ENCODE data around the gene AURKA.

AURKA gene

GRCh38 chr20:56392132-56392880 is at the start of gene AURKA, which contains the start of gene CSTF1:
AURKA (minus strand) TSS chr20:56392215; CDS start chr20:56388197, 4,018 bp downstream.
CSTF1 (plus strand) TSS chr20:56392645; CDS start chr20:56395553, 2,908 bp downstream.
- DNase-seq, result peak; percentile 97

GRCh38 chr20:56440346-56441007 is 48.5 kb upstream of the AURKA start:
- no peak for DNase-seq

GRCh38 chr20:56439771-56440291 is 47.8 kb upstream of the AURKA start:
- peak; percentile 88 for DNase-seq

- DNase-seq, result no peak
These were observed 46.3 kb upstream of the AURKA start for GRCh38 chr20:56438284-56438683.

GRCh38 chr20:56437196-56437960 is 45.4 kb upstream of the AURKA start:
- no peak for DNase-seq

DNA sequence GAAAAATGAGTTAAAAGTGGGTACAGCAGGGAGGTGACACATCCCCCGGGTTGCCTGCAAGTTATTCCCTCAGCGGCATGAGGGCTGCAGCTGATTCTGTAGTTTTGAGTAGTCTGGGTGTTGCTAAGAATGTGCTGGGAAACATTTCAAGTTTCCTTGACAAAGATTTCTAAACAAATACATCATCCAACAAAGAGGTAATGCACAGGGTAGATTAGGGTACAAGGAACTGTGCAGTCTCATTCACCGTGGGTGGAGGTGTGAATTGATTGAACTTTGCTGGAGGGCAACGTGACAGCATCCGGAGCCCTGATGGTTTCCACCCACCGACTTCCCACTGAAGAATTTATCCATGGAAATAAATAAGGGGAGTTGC is 41.9 kb upstream of the AURKA start:
- no peak for DNase-seq

GRCh38 chr20:56433221-56433879 is 41.3 kb upstream of the AURKA start:
- DNase-seq, result no peak

- no peak for DNase-seq
These were observed 39.5 kb upstream of the AURKA start for GRCh38 chr20:56431471-56431870.

- DNase-seq, result no peak
These were observed 38.9 kb upstream of the AURKA start for GRCh38 chr20:56430957-56431356.

GRCh38 chr20:56430461-56430860 is 38.4 kb upstream of the AURKA start:
- no peak for DNase-seq

DNA sequence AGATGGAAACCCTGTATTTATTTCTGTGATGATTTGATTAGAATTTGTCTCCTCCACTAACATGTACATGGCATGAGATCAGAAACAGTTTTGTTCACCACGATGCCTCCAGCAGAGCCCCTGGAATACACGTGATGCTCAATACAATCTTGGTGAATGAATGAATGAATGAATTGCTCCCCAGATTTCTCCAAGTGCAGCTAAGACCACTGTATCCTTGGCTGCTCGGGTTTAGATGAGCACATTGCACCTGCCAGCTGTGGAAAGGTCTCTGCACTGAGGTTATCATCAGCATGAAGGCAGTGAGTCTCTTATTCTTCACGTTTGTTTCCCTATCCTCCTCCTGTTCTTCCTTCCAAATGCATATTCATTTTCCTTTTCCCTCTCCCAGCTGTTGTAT is 37.9 kb upstream of the AURKA start:
- no peak for DNase-seq

DNA sequence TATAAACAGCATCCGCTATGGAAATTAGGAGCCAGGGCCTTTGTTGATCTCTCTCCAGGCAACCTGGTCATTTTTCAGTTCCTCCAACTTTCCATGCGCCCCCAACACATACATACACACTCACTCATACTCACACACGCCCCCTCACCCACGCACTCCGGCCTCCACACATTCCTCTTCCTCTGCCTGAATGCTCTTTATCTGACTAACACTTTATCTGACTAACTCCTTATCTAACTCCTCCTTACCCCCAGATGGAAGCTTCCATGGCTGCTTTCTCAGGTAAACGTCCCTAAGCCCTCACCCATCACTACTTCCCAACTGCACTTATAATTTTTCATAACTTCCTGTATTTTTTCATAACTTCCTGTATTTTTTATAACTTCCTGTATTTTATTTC is 37.5 kb upstream of the AURKA start:
- DNase-seq, result peak; percentile 21

DNA sequence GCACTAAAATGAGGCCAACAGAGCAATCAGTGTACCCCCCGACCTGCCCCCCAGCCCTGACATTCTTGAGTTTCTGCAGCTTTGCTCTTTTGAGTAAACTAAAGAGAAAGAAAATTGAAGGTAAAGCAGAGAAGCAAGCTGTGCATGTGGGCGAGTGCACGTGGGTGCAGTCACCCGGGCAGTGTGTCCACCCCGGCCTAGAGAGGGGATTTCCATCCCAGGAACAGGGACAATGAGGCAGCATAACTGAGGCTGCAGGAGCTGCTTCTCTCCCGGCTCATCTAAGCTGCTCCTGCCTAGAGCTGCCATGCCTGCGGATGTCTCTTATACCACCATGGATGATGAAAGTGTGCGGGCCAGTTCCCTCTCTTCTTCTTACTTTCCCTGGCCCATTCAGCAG is 36.9 kb upstream of the AURKA start:
- DNase-seq, result no peak

GRCh38 chr20:56428410-56428809 is 36.4 kb upstream of the AURKA start:
- DNase-seq, result no peak

DNA sequence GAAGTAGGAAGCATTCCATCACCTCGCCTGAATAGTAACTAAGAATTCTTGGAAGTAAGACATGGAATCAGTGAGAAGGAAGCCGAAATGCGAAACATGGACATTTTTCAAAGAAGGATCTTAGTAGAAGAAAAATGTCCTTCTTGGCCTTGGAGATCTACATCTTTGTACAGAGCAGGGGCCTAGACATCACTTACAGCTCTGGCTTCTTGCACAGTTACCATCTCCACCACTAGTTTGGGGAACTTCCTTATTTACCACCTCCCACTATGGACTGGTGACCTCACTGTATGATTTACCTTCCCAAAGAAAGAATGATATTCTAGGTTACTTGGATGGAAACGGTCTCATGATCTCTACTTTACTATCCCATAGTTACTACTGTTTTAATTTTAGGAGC is 35.8 kb upstream of the AURKA start:
- DNase-seq, result no peak

DNA sequence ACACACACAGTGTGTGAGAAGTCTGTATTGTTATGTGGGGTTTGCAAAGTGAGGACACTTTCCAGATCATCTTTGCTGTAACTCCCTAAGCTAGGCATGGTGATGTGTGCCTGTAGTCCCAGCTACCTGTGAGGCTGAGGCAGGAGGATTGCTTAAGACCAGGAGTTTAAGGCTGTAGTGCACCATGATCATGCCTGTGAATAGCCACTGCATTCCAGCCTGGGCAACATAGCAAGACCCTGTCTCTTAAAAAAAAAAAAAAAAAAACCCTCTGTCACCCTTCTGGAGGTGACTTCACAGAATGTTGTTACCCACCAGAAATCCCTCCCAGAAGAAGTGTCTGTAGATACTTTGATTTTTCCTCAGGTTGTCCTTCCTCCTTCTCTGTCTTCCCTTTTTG is 34.9 kb upstream of the AURKA start:
- no peak for DNase-seq

DNA sequence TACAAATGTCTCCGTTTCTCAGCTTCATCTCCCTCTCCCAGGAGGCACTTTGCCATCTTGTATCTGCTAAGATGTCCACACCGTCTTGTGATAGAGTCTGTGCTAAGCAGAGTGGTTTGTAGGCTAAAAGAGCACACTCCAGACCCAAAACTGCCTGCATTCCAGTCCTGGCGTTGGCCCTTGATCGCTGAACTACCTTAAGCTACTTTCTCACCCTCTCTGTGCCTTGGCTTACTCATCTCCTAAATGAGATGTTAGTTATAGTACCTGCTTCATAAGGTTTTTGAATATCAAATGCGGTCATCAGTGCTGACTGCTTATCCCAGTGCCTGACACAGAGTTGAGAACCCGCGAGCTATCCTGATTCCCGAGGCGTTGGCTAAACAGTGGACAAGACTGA is 34.0 kb upstream of the AURKA start:
- no peak for DNase-seq

DNA sequence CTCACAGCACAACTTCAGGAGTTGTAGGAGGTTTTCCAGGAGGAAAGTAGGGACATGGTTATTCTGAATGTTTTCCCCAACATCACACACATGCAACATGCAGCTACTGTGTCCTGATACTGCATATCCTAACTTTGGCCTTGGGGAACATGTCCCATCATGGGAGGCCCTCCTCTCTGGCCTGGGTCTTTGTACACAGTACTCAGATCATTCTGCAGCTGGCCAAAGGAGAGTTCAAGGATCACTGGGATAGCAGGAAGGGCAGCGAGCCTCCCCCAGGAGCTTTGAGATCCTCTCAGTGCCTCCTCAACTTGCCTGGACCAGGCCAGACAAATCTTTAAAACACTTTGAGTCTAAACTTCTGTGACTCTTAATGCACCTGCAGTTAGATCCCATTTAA is 32.9 kb upstream of the AURKA start:
- DNase-seq, result no peak

- no peak for DNase-seq
These were observed 31.9 kb upstream of the AURKA start for GRCh38 chr20:56423886-56424285.

DNA sequence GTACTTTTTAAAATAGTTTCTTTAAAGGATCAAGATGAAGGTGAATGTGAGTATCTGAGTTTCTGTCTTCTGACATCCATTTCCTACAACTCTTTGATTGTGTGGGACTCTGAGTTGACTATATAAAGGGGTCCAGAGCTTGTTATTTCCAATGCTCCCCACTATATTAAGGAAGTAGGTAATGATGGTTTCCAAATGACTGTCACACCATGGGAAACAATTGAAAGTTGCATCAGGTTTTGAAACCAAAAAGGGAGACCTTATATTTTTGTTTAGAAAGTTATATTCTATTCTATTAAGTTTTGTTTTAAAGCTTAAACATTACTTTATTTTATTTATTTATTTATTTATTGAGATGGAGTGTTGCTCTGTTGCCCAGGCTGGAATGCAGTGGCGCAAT is 31.2 kb upstream of the AURKA start:
- no peak for DNase-seq

DNA sequence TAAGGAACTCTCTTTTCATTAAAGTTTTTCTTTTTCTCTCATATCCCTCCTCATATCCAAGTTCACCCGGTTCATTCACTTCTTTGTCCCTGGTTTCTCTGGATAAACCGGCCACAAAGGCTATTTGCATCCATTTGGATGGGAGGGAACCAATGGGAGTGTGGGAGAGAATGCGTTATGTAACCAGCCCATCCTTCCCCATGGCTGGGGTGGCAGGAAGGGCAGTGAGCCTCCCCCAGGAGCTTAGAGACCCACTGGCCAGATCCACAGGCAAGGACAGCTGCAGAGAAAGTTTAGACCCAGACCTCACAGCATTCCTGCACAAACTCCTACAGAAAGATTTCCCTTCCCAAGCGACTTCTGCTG is 30.8 kb upstream of the AURKA start:
- no peak for DNase-seq

DNA sequence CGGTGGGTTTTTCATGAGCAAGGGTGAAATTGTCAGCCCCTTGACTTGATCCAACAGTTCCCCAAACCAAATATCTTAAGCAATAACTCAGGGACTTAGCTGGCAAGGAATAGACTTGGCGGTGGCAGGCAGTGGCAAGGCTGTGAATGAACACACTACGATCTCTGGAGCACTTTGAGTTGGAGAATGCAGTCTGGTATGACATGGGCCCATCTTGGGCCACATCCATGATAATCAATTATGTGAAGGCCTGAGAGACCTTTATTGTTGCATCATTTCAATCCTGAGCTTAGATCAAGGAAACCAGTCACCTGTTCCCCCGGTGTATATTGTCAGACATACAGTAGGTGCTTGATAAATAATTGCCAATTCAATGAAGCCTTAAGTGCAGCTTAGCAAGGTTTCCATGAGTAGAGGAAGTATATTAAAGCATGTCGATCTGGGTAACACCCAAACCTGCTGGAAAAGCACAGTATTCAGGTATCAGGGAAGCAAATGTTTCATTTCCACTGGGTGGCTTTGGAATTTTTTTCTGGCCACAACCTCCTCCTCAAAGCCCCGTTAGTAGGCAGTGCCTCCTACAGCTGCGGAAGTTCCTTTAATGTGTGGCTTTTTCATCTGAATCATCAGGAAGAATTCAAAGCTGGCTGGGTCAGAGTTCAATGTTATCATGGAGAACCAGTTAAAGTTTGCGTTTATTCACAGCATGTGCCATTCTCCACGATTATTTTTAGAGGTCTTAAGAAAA is 30.2 kb upstream of the AURKA start:
- peak; percentile 8 for DNase-seq

Measured in amniotic stem cell (primary cell).